ENCODE data around the gene SUN5. TPM values are rescaled to one million over a fixed set of nuclear protein-coding genes. Genes with fewer than 3 reads are reported as not detected.

SUN5 gene
- total and polyA plus RNA-seq, 2 donors (not counting 3 experiments of a cell fraction or from before 2014, with no cell fraction given): not detected

DNA sequence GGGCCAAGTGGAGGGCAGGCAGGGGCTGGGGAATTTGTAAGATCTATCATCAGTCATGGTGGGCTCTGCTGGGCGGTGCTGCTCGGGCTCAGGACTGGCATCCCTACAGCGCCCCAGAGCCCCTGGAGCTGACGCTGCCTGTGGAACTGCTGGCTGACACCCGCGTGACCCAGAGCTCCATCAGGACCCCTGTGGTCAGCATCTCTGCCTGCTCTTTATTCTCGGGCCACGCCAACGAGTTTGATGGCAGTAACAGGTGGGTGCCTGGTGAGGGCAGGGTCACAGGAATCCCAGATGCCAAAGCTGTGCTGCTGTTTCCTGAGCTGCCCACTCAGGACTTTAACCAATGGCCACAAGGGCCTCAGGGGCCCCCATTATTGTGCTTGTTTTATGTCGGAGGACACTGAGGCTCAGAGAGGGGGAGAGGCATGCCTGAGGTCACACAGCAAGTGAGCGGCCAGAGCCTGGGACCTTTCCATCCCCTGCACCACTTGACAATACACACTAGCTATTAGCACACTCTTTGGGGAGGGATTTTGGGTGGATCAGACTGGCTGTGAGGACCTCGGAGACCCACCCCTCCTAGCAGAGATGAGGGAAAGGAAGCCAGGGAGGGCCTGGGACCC is 9.6 kb upstream of the SUN5 start:
- no peak for DNase-seq (ENCODE audit: low read depth, low spot score)
- H3K27ac ChIP-seq (ENCODE audit: insufficient read depth, low read depth, low read length): no peak overlapping the region
- no peaks in the 10 kb centered on the region for H3K36me3 ChIP-seq (ENCODE audit: control insufficient read depth in 2 of 2, extremely low read depth in 1 of 2, insufficient read depth in 2 of 2, low read length in 2 of 2)
- ChIA-PET POLR2A (no interaction called here), CTCF (interaction anchor here (1.3 to 1.4 kb wide), 2 partner anchors 27 to 111 kb away, joined by 3 to 5 read pairs; no protein-coding TSS in a partner anchor)
- TF ChIP-seq POLR2A (IDR thresholded peaks at IDR 0.05; ENCODE audit: low read depth, low read length) (no peak), MYC (IDR thresholded peaks at IDR 0.05; ENCODE audit: low read depth, low read length) (no peak), EZH2 (IDR thresholded peaks at IDR 0.05; ENCODE audit: borderline replicate concordance, low read depth, low read length, severe bottlenecking) (no peak), FOS (IDR thresholded peaks at IDR 0.05; ENCODE audit: borderline replicate concordance, insufficient read depth, low read length) (no peak), JUN (IDR thresholded peaks at IDR 0.05; ENCODE audit: borderline replicate concordance, insufficient read depth, insufficient read length, low read depth) (no peak), GATA2 (IDR thresholded peaks at IDR 0.05; ENCODE audit: insufficient read depth, insufficient read length, low read depth, low read length) (no peak), POLR2AphosphoS5 (IDR thresholded peaks at IDR 0.05; ENCODE audit: insufficient read depth, low read depth, low read length) (no peak)
- TF ChIP-seq, protein P1, sequence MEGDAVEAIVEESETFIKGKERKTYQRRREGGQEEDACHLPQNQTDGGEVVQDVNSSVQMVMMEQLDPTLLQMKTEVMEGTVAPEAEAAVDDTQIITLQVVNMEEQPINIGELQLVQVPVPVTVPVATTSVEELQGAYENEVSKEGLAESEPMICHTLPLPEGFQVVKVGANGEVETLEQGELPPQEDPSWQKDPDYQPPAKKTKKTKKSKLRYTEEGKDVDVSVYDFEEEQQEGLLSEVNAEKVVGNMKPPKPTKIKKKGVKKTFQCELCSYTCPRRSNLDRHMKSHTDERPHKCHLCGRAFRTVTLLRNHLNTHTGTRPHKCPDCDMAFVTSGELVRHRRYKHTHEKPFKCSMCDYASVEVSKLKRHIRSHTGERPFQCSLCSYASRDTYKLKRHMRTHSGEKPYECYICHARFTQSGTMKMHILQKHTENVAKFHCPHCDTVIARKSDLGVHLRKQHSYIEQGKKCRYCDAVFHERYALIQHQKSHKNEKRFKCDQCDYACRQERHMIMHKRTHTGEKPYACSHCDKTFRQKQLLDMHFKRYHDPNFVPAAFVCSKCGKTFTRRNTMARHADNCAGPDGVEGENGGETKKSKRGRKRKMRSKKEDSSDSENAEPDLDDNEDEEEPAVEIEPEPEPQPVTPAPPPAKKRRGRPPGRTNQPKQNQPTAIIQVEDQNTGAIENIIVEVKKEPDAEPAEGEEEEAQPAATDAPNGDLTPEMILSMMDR (IDR thresholded peaks at IDR 0.05; ENCODE audit: extremely low read depth in 1 of 2, insufficient read depth in 1 of 2, low read depth in 1 of 2, low read length in 2 of 2): no peak
- TF ChIP-seq, protein P2, sequence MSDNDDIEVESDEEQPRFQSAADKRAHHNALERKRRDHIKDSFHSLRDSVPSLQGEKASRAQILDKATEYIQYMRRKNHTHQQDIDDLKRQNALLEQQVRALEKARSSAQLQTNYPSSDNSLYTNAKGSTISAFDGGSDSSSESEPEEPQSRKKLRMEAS (IDR thresholded peaks at IDR 0.05; ENCODE audit: insufficient read depth, insufficient read length): no peak
- H3K9me1 ChIP-seq (replicated peaks; ENCODE audit: control insufficient read depth, extremely low read depth, insufficient read depth, low read length): no peaks in the 10 kb centered on the region
- no peak overlapping the region for H3K4me3 ChIP-seq (replicated peaks in 1 of 3; ENCODE audit: insufficient read depth in 1 of 3, low read depth in 1 of 3, low read length in 3 of 3)
- no peaks in the 10 kb centered on the region for H3K4me1 ChIP-seq (ENCODE audit: control insufficient read depth, extremely low read depth, insufficient read depth, low read length)
- no peaks in the 10 kb centered on the region for H3K79me2 ChIP-seq (ENCODE audit: control insufficient read depth, insufficient read depth, low read length)
- BruUV-seq (replicated peaks): no TSS peak
- no peak for FAIRE-seq
- H4K20me1 ChIP-seq (replicated peaks; ENCODE audit: control insufficient read depth, extremely low read depth, insufficient read depth, low read length): no peaks in the 10 kb centered on the region
- no peak overlapping the region for H3K9ac ChIP-seq (replicated peaks; ENCODE audit: extremely low read depth, insufficient read depth, low read length)
- no peak overlapping the region for H3K4me2 ChIP-seq (ENCODE audit: insufficient read depth, low read length)
- intact Hi-C loops (cut with micrococcal nuclease): no loop called here
- dilution Hi-C loops (cut with MboI; ENCODE audit: extremely low pct_ligation_motif_present, low sequenced_read_pairs): no loop called here
- H2AFZ ChIP-seq (ENCODE audit: low read depth, low read length): no peak overlapping the region
- no peaks in the 10 kb centered on the region for H3K9me3 ChIP-seq (replicated peaks; ENCODE audit: control insufficient read depth, insufficient read depth, low read length)
- no peaks in the 10 kb centered on the region for H3K27me3 ChIP-seq (ENCODE audit: control insufficient read depth in 2 of 2, insufficient read depth in 2 of 2, low read length in 2 of 2)
